Measurements from ENCODE around the gene FAM131C. TPM values are rescaled to one million over a fixed set of nuclear protein-coding genes. Genes with fewer than 3 reads are reported as not detected.

The FAM131C gene
- total RNA-seq, 1 donor from 2014 or later, result 1.1 TPM

DNA sequence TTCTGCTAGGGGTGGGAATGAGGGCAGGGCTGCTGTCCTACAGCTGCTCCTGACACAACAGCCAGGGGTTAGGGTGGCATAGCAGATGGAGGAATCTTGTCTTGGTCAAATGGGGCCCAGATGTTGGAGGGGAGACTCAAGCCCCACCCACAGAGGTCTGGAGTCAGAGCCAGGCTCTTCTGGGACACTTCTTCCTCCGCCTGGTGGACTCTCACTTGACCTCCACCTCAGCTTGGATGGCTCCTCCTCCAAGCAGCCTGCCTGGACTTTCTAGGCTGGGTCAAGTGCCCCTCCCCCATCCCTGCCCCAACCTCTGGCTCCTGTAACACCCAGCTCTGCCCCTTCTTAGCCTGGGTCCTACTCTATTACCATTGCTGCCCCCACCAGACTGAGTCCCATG is 47.0 kb upstream of the FAM131C start:
- Mint-ChIP-seq H3K36me3 (ENCODE audit: unreplicated experiment) (no peaks in the 10 kb centered on the region), H3K4me3 (ENCODE audit: unreplicated experiment) (no peak overlapping the region), H3K27ac (ENCODE audit: unreplicated experiment) (no peak overlapping the region), H3K4me1 (ENCODE audit: low read depth, unreplicated experiment) (peaks cover 16% of the 10 kb centered on the region), H3K27me3 (ENCODE audit: unreplicated experiment) (peaks cover 7% of the 10 kb centered on the region), H3K9me3 (ENCODE audit: unreplicated experiment) (peaks cover 9% of the 10 kb centered on the region)
- DNase-seq, result no peak
- TF ChIP-seq, protein P1, sequence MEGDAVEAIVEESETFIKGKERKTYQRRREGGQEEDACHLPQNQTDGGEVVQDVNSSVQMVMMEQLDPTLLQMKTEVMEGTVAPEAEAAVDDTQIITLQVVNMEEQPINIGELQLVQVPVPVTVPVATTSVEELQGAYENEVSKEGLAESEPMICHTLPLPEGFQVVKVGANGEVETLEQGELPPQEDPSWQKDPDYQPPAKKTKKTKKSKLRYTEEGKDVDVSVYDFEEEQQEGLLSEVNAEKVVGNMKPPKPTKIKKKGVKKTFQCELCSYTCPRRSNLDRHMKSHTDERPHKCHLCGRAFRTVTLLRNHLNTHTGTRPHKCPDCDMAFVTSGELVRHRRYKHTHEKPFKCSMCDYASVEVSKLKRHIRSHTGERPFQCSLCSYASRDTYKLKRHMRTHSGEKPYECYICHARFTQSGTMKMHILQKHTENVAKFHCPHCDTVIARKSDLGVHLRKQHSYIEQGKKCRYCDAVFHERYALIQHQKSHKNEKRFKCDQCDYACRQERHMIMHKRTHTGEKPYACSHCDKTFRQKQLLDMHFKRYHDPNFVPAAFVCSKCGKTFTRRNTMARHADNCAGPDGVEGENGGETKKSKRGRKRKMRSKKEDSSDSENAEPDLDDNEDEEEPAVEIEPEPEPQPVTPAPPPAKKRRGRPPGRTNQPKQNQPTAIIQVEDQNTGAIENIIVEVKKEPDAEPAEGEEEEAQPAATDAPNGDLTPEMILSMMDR (IDR thresholded peaks at IDR 0.05; ENCODE audit: partially characterized antibody, unreplicated experiment), result no peak

DNA sequence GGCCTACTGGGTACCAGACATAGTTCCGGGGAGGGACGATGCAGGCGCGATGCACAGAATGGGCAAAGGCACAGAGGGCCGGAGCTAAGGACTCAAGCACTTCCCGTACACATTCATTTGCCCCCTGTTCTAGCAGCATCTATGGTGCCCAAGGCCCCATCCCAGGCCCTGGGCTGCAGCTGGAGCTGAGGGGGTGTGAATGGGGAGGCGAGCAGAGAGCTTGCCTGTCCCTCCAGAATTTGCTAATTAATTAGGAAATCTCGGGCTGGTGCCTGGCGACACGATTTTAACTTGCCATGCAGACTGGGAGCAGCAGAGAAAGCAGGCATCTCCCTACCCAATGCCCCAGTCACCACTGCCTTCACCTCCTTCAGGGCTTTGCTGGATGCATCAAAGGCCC is 46.5 kb upstream of the FAM131C start:
- TF ChIP-seq, protein P1 (IDR thresholded peaks at IDR 0.05; ENCODE audit: partially characterized antibody, unreplicated experiment), result no peak
- DNase-seq, result no peak
- no peaks in the 10 kb centered on the region for H3K36me3 Mint-ChIP-seq (ENCODE audit: unreplicated experiment)
- no peak overlapping the region for H3K4me3 Mint-ChIP-seq (ENCODE audit: unreplicated experiment)
- H3K27ac Mint-ChIP-seq (ENCODE audit: unreplicated experiment), result no peak overlapping the region
- peaks cover 9% of the 10 kb centered on the region for H3K9me3 Mint-ChIP-seq (ENCODE audit: unreplicated experiment)
- peaks cover 7% of the 10 kb centered on the region for H3K27me3 Mint-ChIP-seq (ENCODE audit: unreplicated experiment)
- H3K4me1 Mint-ChIP-seq (ENCODE audit: low read depth, unreplicated experiment), result peaks cover 16% of the 10 kb centered on the region

DNA sequence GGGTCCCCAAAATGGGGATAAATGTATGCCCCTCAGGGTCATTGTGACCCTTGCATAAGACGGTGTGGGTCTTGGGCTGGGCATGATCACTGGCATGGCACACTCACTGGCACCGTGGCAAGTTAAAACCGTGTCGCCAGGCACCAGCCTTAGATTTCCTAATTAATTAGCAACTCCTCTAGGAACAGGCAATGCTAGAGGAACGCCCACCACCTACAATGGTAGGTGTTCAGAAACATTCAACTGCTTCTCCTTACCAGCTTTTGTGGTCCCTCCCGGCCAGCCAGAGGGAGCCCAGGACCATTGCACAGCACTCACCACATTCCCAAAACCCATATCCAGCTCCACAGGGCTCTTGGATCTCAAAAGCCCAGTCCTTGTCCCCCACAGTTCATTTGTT is 46.1 kb upstream of the FAM131C start:
- Mint-ChIP-seq H3K4me1 (ENCODE audit: low read depth, unreplicated experiment) (peaks cover 16% of the 10 kb centered on the region), H3K36me3 (ENCODE audit: unreplicated experiment) (no peaks in the 10 kb centered on the region), H3K27ac (ENCODE audit: unreplicated experiment) (no peak overlapping the region), H3K4me3 (ENCODE audit: unreplicated experiment) (no peak overlapping the region), H3K27me3 (ENCODE audit: unreplicated experiment) (peaks cover 6% of the 10 kb centered on the region), H3K9me3 (ENCODE audit: unreplicated experiment) (peaks cover 9% of the 10 kb centered on the region)
- DNase-seq, result no peak
- TF ChIP-seq, protein P1 (IDR thresholded peaks at IDR 0.05; ENCODE audit: partially characterized antibody, unreplicated experiment), result no peak

DNA sequence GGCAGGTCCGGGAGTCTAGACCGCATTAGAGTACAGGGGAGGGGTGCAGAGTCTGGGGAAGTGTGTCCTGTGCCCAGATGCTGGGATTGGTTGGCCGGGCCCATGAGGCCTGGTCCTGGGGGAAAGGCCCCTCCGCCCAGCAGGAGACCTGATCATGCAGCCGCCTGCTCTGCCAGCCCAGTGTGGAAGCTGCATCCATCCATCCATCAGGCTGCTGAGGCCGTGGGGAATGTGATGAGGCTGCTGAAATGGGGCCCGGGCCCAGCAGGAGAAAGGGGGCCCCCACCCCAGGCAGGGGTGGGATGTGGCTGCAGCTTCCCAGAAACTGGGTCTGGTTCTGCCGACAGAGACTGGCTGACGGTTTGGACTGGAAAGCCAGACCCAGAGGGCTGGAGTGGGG is 45.3 kb upstream of the FAM131C start:
- TF ChIP-seq, protein P1 (IDR thresholded peaks at IDR 0.05; ENCODE audit: partially characterized antibody, unreplicated experiment), result no peak
- Mint-ChIP-seq H3K4me3 (ENCODE audit: unreplicated experiment) (no peak overlapping the region), H3K27me3 (ENCODE audit: unreplicated experiment) (peaks cover 7% of the 10 kb centered on the region), H3K4me1 (ENCODE audit: low read depth, unreplicated experiment) (peaks cover 16% of the 10 kb centered on the region), H3K9me3 (ENCODE audit: unreplicated experiment) (peaks cover 9% of the 10 kb centered on the region), H3K36me3 (ENCODE audit: unreplicated experiment) (no peaks in the 10 kb centered on the region), H3K27ac (ENCODE audit: unreplicated experiment) (no peak overlapping the region)
- no peak for DNase-seq

DNA sequence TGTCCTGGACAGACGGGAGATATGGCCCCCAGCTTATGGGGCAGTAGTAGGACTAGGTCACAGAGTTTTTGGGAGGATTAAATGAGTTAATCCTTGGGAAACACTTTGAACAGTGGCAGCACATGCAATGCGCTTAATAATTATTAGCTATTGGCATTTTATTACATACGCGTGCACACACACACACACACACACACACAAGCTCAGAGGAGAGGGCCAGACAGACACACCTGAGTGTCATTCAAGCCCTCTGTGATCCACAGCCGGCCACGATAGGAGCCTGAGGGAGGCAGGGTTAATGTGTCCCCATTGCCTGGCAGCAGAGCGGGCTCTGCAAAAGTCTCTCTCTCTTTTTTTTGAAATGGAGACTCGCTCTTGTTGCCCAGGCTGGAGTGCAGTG is 44.5 kb upstream of the FAM131C start:
- H3K4me3 Mint-ChIP-seq (ENCODE audit: unreplicated experiment), result no peak overlapping the region
- H3K9me3 Mint-ChIP-seq (ENCODE audit: unreplicated experiment), result peaks cover 10% of the 10 kb centered on the region
- TF ChIP-seq, protein P1 (IDR thresholded peaks at IDR 0.05; ENCODE audit: partially characterized antibody, unreplicated experiment), result no peak
- H3K27ac Mint-ChIP-seq (ENCODE audit: unreplicated experiment), result no peak overlapping the region
- DNase-seq, result no peak
- H3K27me3 Mint-ChIP-seq (ENCODE audit: unreplicated experiment), result peaks cover 7% of the 10 kb centered on the region
- no peaks in the 10 kb centered on the region for H3K36me3 Mint-ChIP-seq (ENCODE audit: unreplicated experiment)
- peaks cover 14% of the 10 kb centered on the region for H3K4me1 Mint-ChIP-seq (ENCODE audit: low read depth, unreplicated experiment)
